Sigmoid colon (tissue), 7 donors: ENCODE data around the gene TOGARAM1. TPM values are rescaled to one million over a fixed set of nuclear protein-coding genes. Genes with fewer than 3 reads are reported as not detected.

Experiments
- DNase-seq: peaks from one replicate; pipeline ENCODE4 v3.0.0-alpha.2; 2019
- H3K27ac ChIP-seq, 4 donors: fragments of 200-600 bp; sonication (generic); one replicate each; pipeline ENCODE4 v1.5.1; 2016 to 2019; ENCODE audit warnings: mild to moderate bottlenecking in 1 of 4
- H3K27me3 ChIP-seq, 3 donors: fragments of 200-600 bp; sonication (generic); one replicate each; pipeline ENCODE4 v1.5.1; 2019; ENCODE audit warnings: mild to moderate bottlenecking in 1 of 3
- H3K36me3 ChIP-seq, 4 donors: fragments of 200-600 bp; sonication (generic); one replicate each; pipeline ENCODE4 v1.5.1; 2016 to 2019
- H3K4me1 ChIP-seq, 4 donors: fragments of 200-600 bp; sonication (generic); one replicate each; pipeline ENCODE4 v1.5.1; 2017 to 2019
- H3K4me3 ChIP-seq, 4 donors: fragments of 200-600 bp; sonication (generic); one replicate each; pipeline ENCODE4 v1.5.1; 2017 to 2019; ENCODE audit warnings: mild to moderate bottlenecking in 2 of 4, moderate library complexity in 1 of 4
- H3K9me3 ChIP-seq, 4 donors: fragments of 200-600 bp in 3 of 4; sonication (generic) in 3 of 4; one replicate each; pipeline versions ENCODE4 v1.5.1 to v1.6.1; 2013 to 2019
- EP300 ChIP-seq, 4 donors: sonication (generic); formaldehyde crosslinking; IDR thresholded peaks; one replicate each; pipeline ENCODE4 v1.6.1; 2017; ENCODE audit warnings: antibody characterized with exemption in 4 of 4
- POLR2A ChIP-seq, 2 donors: fragments of 450-650 bp; IDR thresholded peaks; one replicate each; pipeline ENCODE4 v1.6.1; 2016; ENCODE audit warnings: antibody characterized with exemption in 2 of 2, mild to moderate bottlenecking in 2 of 2, moderate library complexity in 2 of 2
- POLR2AphosphoS5 ChIP-seq, 4 donors: sonication (generic); formaldehyde crosslinking; IDR thresholded peaks; one replicate each; pipeline ENCODE4 v1.6.1; 2017; ENCODE audit warnings: antibody characterized with exemption in 4 of 4
- WGBS, 2 donors: extraction: QIAGEN DNeasy Blood & Tissue Kit; methylation state at CpG; one replicate each; pipeline ENCODE4 v1.1.7; 2013; 5-methylcytosine and 5-hydroxymethylcytosine counted together
- intact Hi-C: fragments of 100-400 bp; cut with DNase I; formaldehyde crosslinking; loops from one replicate; pipeline ENCODE4 v1.15.1; 2023
- polyA plus RNA-seq, 3 donors: library from polyadenylated mRNA; stranded (reverse); fragments of 200-250 nt; gene quantifications; one replicate each; pipeline ENCODE4 v1.2.3, GENCODE V29; 2013
- total RNA-seq, 4 donors: library from RNA; depleted of rRNA; stranded (reverse); fragments of >200 nt; gene quantifications; one replicate each; pipeline ENCODE4 v1.1.0, GENCODE V29; 2016
- TF ChIP-seq, protein P1 (sequence below), 4 experiments: fragments of 450-650 bp in 3 of 4; fragments of 200-600 bp in 1 of 4; IDR thresholded peaks; one replicate each; pipeline ENCODE4 v1.5.1; 2016 to 2019; ENCODE audit warnings: antibody characterized with exemption in 4 of 4, mild to moderate bottlenecking in 3 of 4, moderate library complexity in 2 of 4
- donor health status: healthy with polysubstance abuse.
- donor health status: Bipolar disorder and iron deficiency.
- donor health status: healthy.

The TOGARAM1 gene
- total and polyA plus RNA-seq, 7 donors = 2.8 to 27.1 (median 14.3) TPM

DNA sequence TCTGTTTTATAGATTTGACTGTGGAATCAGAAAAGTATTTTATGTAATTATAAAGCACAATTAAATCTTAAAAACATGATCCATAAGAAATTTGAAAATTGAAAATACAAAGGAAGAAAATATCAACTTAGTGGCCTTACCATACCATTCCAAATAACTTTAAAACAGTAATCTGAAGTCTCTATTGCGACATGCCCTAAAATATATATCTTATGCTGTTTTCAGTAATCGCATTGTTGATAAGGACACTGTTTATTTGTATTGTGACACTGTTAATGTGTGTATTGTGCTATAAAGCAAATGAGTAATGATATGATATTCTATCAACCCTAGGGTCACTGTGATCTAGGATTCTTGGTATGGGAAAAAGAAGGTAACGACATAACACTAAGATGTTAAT, 7.2 kb upstream of the TOGARAM1 start:
- DNase-seq = no peak
- WGBS, 2 donors = 94 to 96% methylated on average over 3 of the region's 3 CpGs
- Histone ChIP-seq H3K9me3 (no peaks in the 10 kb centered on the region), H3K27me3 (no peaks in the 10 kb centered on the region), H3K4me1 (peaks cover 0 to 22% (median 10%) of the 10 kb centered on the region in 4 donors), H3K4me3 (no peak overlapping the region), H3K27ac (no peak overlapping the region), H3K36me3 (peaks cover 0 to 4% (median 0%) of the 10 kb centered on the region in 4 donors)
- intact Hi-C loops = no loop called here
- TF ChIP-seq EP300 (IDR thresholded peaks at IDR 0.05) = no peak
- TF ChIP-seq, protein P1, sequence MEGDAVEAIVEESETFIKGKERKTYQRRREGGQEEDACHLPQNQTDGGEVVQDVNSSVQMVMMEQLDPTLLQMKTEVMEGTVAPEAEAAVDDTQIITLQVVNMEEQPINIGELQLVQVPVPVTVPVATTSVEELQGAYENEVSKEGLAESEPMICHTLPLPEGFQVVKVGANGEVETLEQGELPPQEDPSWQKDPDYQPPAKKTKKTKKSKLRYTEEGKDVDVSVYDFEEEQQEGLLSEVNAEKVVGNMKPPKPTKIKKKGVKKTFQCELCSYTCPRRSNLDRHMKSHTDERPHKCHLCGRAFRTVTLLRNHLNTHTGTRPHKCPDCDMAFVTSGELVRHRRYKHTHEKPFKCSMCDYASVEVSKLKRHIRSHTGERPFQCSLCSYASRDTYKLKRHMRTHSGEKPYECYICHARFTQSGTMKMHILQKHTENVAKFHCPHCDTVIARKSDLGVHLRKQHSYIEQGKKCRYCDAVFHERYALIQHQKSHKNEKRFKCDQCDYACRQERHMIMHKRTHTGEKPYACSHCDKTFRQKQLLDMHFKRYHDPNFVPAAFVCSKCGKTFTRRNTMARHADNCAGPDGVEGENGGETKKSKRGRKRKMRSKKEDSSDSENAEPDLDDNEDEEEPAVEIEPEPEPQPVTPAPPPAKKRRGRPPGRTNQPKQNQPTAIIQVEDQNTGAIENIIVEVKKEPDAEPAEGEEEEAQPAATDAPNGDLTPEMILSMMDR (IDR thresholded peaks at IDR 0.05) = no peak
- TF ChIP-seq POLR2A (IDR thresholded peaks at IDR 0.05) = no peak
- no peak for TF ChIP-seq POLR2AphosphoS5 (IDR thresholded peaks at IDR 0.05)

DNA sequence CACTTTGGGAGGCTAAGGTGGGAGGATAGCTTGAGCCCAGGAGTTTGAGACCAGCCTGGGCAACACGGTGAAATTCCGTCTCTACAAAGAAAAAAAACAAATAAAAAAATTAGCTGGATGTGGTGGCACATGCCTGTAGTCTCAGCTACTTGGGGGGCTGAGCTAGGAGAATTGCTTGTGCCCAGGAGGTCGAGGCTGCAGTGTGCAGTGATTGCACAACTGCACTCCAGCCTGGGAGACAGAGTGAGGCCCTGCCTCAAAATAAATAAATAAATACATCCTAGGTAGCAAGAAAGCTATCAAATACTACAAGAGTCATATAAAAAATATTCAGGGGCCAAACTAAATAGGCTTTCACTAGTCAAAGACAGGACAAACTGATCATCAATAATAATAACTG, 6.5 kb upstream of the TOGARAM1 start:
- no peak overlapping the region for H3K27ac ChIP-seq
- peaks cover 0 to 29% (median 18%) of the 10 kb centered on the region in 4 donors for H3K4me1 ChIP-seq
- TF ChIP-seq EP300 (IDR thresholded peaks at IDR 0.05) (no peak), POLR2A (IDR thresholded peaks at IDR 0.05) (no peak), POLR2AphosphoS5 (IDR thresholded peaks at IDR 0.05) (no peak)
- TF ChIP-seq, protein P1 (IDR thresholded peaks at IDR 0.05) = no peak
- DNase-seq = no peak
- H3K4me3 ChIP-seq = no peak overlapping the region
- H3K9me3 ChIP-seq = no peaks in the 10 kb centered on the region
- no peaks in the 10 kb centered on the region for H3K27me3 ChIP-seq
- peaks cover 0 to 4% (median 0%) of the 10 kb centered on the region in 4 donors for H3K36me3 ChIP-seq
- WGBS, 2 donors = 72 to 81% methylated on average over 3 of the region's 3 CpGs
- intact Hi-C loops = no loop called here

DNA sequence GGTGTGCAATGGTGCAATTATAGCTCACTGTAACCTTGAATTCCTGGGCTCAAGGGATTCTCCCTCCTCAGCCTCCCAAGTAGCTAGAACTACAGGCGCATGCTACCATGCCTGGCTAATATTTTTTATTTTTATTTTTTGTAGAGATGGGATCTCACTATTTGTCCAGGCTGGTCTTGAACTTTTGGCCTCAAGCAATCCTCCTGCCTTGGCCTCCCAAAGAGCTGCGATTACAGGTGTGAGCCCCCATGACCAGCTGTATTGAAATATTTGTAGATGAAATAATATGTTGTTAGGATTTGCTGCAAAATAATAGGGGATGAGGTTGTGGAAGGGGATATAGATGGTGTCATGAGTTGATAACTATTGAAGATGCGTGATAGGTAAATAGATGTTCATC, 5.1 kb upstream of the TOGARAM1 start:
- Histone ChIP-seq H3K4me1 (peaks cover 0 to 30% (median 21%) of the 10 kb centered on the region in 4 donors), H3K36me3 (peaks cover 0 to 4% (median 0%) of the 10 kb centered on the region in 4 donors), H3K27ac (no peak overlapping the region), H3K9me3 (no peaks in the 10 kb centered on the region), H3K27me3 (no peaks in the 10 kb centered on the region), H3K4me3 (no peak overlapping the region)
- WGBS, 2 donors = 98 to 99% methylated on average over 3 of the region's 3 CpGs
- intact Hi-C loops = no loop called here
- TF ChIP-seq EP300 (IDR thresholded peaks at IDR 0.05) = no peak
- no peak for TF ChIP-seq POLR2A (IDR thresholded peaks at IDR 0.05)
- no peak for TF ChIP-seq POLR2AphosphoS5 (IDR thresholded peaks at IDR 0.05)
- TF ChIP-seq, protein P1 (IDR thresholded peaks at IDR 0.05) = no peak
- no peak for DNase-seq

DNA sequence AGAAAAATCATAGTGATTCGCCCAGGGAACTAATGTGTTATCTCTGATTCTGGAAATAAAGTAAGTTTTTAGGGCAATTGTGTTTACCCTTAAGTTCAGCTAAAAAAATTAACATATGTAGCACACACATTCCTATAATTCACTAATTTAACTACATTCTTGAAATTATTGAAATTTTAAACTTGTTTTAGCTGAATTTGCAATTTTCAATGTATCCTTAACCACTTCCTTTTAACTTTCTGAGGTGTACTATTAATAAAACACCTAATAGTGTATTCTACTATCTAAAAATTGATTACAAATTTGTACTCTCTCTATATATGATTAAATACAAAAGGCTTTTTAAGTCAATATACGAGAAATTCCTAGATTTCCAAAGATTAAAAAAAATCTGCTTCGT, 2.5 kb upstream of the TOGARAM1 start:
- H3K36me3 ChIP-seq = no peaks in the 10 kb centered on the region
- H3K4me3 ChIP-seq = no peak overlapping the region
- WGBS, 2 donors = 73 to 84% methylated on average over 3 of the region's 3 CpGs

More for the DNA sequence above, 2.5 kb upstream of the TOGARAM1 start:
- H3K4me1 ChIP-seq = peaks cover 0 to 47% (median 38%) of the 10 kb centered on the region in 4 donors
- DNase-seq = no peak
- no peaks in the 10 kb centered on the region for H3K27me3 ChIP-seq
- H3K9me3 ChIP-seq = no peaks in the 10 kb centered on the region
- intact Hi-C loops = no loop called here
- TF ChIP-seq EP300 (IDR thresholded peaks at IDR 0.05) (no peak), POLR2AphosphoS5 (IDR thresholded peaks at IDR 0.05) (no peak), POLR2A (IDR thresholded peaks at IDR 0.05) (no peak)
- TF ChIP-seq, protein P1 (IDR thresholded peaks at IDR 0.05) = no peak
- peak overlapping the region in 2 of 4 donors; percentile 92 for H3K27ac ChIP-seq
